Epithelial cell of prostate (primary cell): Measurements from ENCODE around the gene METAP1D.
A peak's percentile ranks its signal among the peaks of the same experiment; 100 is the strongest.

Experiments
- DNase-seq: peaks from one replicate; pipeline ENCODE4 v3.0.0-alpha.2; 2011; ENCODE audit warnings: low read depth, low spot score
- H3K27ac ChIP-seq: fragments of 450-650 bp; 2 replicates; pipeline ENCODE4 v1.5.1; 2017; ENCODE audit warnings: mild to moderate bottlenecking

The METAP1D gene

GRCh38 chr2:172089005-172089504, 89.3 kb downstream of the METAP1D start:
- no peak overlapping the region for H3K27ac ChIP-seq
- no peak for DNase-seq

- DNase-seq: no peak
- H3K27ac ChIP-seq: no peak overlapping the region
Measured at GRCh38 chr2:172089633-172090032, 89.9 kb downstream of the METAP1D start.

GRCh38 chr2:172090044-172090961, 90.5 kb downstream of the METAP1D start:
- no peak overlapping the region for H3K27ac ChIP-seq
- DNase-seq: no peak

DNA sequence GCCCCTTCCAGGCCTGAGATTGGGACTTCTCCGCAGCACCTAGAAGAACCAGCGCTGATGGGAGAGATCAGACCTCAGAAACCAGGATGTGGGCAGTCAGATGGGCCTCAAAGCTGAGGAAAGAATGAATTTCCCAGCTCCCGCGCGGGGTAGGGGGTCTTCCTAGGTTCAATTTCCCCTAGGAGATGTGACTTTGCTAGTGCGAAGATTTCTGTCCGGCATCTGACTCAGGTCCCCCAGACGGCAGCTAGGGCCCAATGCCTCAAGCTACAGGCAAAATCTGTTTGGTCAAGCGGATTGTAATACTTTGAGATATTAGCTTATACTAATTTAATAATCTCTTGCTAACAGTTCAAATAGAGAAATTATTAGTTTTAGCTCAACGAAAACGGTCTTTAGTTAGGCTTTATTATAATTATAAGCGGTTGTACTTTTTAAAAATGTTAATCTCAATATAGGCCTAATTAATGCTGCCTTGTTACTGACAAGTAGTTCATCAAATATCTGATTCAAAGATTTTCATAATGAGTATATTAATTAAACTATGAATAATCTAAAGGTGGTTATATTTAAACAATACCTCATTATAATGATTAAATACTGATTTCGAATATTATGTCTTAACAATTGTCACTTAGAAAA, 91.4 kb downstream of the METAP1D start:
- H3K27ac ChIP-seq: no peak overlapping the region
- DNase-seq: no peak

- DNase-seq: no peak
- H3K27ac ChIP-seq: no peak overlapping the region
Measured at GRCh38 chr2:172091761-172092566, 92.2 kb downstream of the METAP1D start.

GRCh38 chr2:172092716-172093415, 93.1 kb downstream of the METAP1D start:
- no peak overlapping the region for H3K27ac ChIP-seq
- no peak for DNase-seq

GRCh38 chr2:172093416-172094293, 93.9 kb downstream of the METAP1D start:
- no peak overlapping the region for H3K27ac ChIP-seq
- DNase-seq: no peak

DNA sequence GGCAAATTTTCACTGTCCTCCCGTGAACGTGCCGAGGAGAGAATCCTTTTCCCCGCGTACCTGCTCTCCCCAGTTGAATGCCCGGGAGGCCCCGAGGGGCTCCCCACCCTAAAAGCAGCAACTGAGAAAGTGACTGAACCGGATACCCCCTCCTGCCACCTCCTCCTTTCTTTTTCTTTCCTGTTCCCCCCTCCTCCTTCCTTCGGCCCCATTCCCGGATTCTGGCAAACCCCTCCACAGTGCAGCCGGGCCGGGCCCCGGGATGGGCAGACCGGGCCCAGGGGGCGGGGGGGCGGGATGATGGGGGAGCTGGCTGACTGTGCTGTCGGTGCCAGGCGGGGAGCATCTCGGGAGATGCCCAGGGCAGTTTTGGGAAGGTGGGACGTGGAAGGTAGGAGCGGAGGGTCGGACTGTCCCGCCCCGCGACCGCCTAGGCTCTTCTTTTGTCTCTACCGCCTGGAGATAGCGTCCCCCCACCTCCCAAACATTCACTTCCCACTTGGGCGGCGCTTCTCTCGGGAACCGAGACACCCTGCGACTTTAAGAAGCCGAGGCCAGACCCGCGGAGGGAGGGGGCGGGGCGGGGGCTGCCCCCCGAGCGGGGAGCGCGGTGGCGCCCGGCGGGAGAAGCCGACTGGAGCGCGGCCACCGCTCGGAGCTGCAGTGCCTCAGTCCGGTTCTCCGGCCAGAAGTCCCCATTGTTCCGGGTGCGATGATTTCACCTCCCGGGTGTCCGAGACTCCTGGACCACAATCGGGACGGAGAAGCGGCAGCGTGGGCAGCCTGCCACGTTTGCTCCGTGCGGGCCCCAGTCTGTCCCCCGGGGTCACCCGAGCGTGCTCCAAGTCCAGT, 94.8 kb downstream of the METAP1D start:
- no peak for DNase-seq
- peak overlapping the region; percentile 96 for H3K27ac ChIP-seq

DNA sequence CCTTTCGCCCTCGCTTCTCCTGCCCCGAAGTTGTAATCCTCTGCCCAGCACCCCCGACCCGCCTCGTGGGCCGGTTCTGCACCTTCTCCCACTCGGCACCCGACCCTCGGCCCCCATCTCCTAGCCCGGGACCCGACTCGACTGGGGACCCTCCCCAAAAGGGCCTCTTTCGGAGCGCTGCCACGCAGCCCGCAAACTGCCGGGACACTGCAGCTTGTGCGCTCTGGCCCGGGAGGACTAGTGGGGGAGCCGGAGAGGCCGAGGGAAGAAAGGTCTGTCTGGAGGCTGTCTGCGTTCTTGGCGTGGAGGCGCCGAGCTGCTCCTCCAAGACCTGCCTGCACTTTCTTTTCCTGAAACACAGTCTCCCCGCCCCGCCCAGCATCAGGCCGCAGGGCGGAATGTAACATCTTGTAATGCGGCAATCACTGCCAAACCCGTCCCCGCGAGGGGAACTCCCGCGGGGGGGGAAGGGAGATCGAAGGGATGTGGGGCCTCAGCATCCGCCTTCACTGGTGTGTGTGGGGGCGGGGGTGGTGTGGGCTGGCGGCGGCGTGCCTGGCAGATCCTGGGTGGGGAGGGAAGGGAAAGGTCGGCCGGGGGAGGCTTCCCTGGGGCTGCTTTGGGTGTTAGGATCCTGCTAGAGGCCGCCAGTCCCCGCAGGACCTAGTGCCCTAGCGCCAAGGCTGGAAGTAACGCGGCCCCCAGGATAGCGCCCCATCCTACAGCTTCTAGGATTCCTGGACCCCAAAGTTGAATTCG, 95.6 kb downstream of the METAP1D start:
- peak overlapping the region; percentile 96 for H3K27ac ChIP-seq
- no peak for DNase-seq

GRCh38 chr2:172095905-172096625, 96.3 kb downstream of the METAP1D start:
- peak overlapping the region; percentile 96 for H3K27ac ChIP-seq
- no peak for DNase-seq

- peak; percentile 81 for DNase-seq
- peak overlapping the region; percentile 96 for H3K27ac ChIP-seq
Measured at GRCh38 chr2:172096626-172097547, 97.1 kb downstream of the METAP1D start.

- DNase-seq: no peak
- peak overlapping the region; percentile 96 for H3K27ac ChIP-seq
Measured at GRCh38 chr2:172097557-172098131, 97.9 kb downstream of the METAP1D start.

DNA sequence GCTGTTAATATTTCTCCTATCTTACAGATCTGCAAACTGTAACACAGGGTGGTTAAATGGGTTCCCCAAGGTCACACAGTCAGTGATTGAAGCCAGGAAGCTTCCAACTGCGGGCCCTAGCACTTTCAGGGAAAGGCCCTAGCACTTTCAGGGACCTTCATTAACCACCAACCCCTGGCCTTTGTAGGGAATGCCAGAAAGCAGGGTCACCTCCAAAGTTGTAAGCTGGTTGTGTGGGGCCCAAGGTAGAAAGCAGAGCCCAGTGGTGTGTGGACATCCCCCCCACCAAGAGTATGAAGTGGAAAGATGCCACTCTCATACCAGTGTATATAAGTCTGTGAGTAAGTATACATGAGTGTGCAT, 98.5 kb downstream of the METAP1D start:
- peak overlapping the region; percentile 96 for H3K27ac ChIP-seq
- DNase-seq: no peak

- DNase-seq: no peak
Measured at GRCh38 chr2:172098650-172099471, 99.1 kb downstream of the METAP1D start.

More at GRCh38 chr2:172098650-172099471, 99.1 kb downstream of the METAP1D start:
- peak overlapping the region; percentile 96 for H3K27ac ChIP-seq
